Esophagus squamous epithelium (tissue), 5 donors: Measurements from ENCODE around the gene NLN. TPM values are rescaled to one million over a fixed set of nuclear protein-coding genes. Genes with fewer than 3 reads are reported as not detected.

Experiments used
- DNase-seq: peaks from one replicate; lab custom pipeline; 2025; lab: John Stamatoyannopoulos, UW
- H3K27ac ChIP-seq, 4 donors: fragments of 200-600 bp; sonication (generic); one replicate each; pipeline ENCODE4 v1.5.1; 2016 to 2019; ENCODE audit warnings: mild to moderate bottlenecking in 1 of 4
- H3K27me3 ChIP-seq, 4 donors: fragments of 200-600 bp; sonication (generic); 1 replicate in 3 of 4; 2 replicates in 1 of 4; pipeline versions ENCODE4 v1.5.1 to v1.6.0; 2017 to 2021; ENCODE audit warnings: antibody characterized with exemption in 1 of 4
- H3K36me3 ChIP-seq, 3 donors: fragments of 200-600 bp; sonication (generic); one replicate each; pipeline ENCODE4 v1.5.1; 2016 to 2019
- H3K4me1 ChIP-seq, 3 donors: fragments of 200-600 bp; sonication (generic); one replicate each; pipeline ENCODE4 v1.5.1; 2017 to 2019
- H3K4me3 ChIP-seq, 4 donors: fragments of 200-600 bp; sonication (generic); 1 replicate in 3 of 4; 2 replicates in 1 of 4; pipeline ENCODE4 v1.5.1; 2016 to 2019; ENCODE audit warnings: mild to moderate bottlenecking in 2 of 4, moderate library complexity in 1 of 4
- H3K9me3 ChIP-seq, 3 donors: fragments of 200-600 bp; sonication (generic); one replicate each; pipeline ENCODE4 v1.5.1; 2016 to 2019
- POLR2A ChIP-seq, 4 donors: fragments of 450-650 bp; IDR thresholded peaks; one replicate each; pipeline ENCODE4 v1.6.1; 2017; ENCODE audit warnings: antibody characterized with exemption in 4 of 4, mild to moderate bottlenecking in 4 of 4, moderate library complexity in 3 of 4
- WGBS, 2 donors: methylation state at CpG; one replicate each; pipeline ENCODE4 v1.1.5; 2018; 5-methylcytosine and 5-hydroxymethylcytosine counted together
- intact Hi-C: fragments of 100-400 bp; cut with DNase I; formaldehyde crosslinking; loops from one replicate; pipeline ENCODE4 v1.15.0; 2022
- total RNA-seq, 4 donors: library from RNA; depleted of rRNA; stranded (reverse); fragments of >200 nt; gene quantifications; one replicate each; pipeline ENCODE4 v1.1.0, GENCODE V29; 2016
- TF ChIP-seq, protein P1 (sequence below), 6 experiments: fragments of 450-650 bp in 4 of 6; fragments of 200-600 bp in 2 of 6; sonication (generic) in 2 of 6; IDR thresholded peaks; one replicate each; pipeline ENCODE4 v1.5.1; 2016 to 2019; ENCODE audit warnings: antibody characterized with exemption in 6 of 6, mild to moderate bottlenecking in 4 of 6, moderate library complexity in 4 of 6
- donor health status: DM: yes; HTN: yes; CAD: no.

NLN gene
- total RNA-seq, 4 donors from 2014 or later = 4.9 to 22.1 (median 19.2) TPM

DNA sequence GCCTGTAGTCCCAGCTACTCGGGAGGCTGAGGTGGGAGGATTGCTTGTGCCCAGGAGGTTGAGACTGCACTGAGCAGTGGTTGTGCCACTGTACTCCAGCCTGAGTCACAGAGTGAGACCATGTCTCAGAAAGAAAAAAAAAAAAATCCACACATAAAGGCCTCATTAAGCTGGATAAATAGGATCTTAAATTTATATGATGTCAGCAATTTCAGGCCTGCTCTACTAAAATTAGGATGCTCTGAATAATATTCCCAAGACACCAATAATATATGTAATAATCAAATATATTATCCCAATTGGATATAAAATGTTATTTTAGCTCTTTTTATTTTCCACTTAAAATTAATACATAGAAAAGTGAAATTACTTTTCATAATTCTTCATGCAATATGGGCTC, 43.6 kb downstream of the NLN start:
- Histone ChIP-seq H3K27me3 (no peaks in the 10 kb centered on the region), H3K4me3 (no peak overlapping the region), H3K9me3 (no peaks in the 10 kb centered on the region), H3K4me1 (no peaks in the 10 kb centered on the region), H3K27ac (no peak overlapping the region), H3K36me3 (peaks cover 0 to 23% (median 0%) of the 10 kb centered on the region in 3 donors)
- intact Hi-C loops = no loop called here
- 95 to 100% methylated on average over 1 of the region's 1 CpG for WGBS, 2 donors
- no peak for DNase-seq
- TF ChIP-seq, protein P1, sequence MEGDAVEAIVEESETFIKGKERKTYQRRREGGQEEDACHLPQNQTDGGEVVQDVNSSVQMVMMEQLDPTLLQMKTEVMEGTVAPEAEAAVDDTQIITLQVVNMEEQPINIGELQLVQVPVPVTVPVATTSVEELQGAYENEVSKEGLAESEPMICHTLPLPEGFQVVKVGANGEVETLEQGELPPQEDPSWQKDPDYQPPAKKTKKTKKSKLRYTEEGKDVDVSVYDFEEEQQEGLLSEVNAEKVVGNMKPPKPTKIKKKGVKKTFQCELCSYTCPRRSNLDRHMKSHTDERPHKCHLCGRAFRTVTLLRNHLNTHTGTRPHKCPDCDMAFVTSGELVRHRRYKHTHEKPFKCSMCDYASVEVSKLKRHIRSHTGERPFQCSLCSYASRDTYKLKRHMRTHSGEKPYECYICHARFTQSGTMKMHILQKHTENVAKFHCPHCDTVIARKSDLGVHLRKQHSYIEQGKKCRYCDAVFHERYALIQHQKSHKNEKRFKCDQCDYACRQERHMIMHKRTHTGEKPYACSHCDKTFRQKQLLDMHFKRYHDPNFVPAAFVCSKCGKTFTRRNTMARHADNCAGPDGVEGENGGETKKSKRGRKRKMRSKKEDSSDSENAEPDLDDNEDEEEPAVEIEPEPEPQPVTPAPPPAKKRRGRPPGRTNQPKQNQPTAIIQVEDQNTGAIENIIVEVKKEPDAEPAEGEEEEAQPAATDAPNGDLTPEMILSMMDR (IDR thresholded peaks at IDR 0.05) = no peak
- no peak for TF ChIP-seq POLR2A (IDR thresholded peaks at IDR 0.05)

DNA sequence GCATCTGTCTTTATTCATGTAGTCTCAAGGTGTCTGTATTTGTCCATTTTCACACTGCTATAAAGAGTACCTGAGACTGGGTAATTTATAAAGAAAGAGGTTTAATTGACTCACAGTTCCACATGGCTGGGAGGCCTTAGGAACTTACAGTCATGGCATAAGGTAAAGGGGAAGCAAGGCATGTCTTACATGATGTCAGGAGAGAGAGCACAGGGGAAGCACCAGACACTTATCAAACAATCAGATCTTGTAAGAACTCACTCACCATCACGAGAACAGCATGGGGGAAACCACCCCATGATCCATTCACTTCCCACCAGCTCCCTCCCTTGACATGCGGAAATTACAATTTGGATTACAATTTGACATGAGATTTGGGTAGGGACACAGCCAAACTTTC, 44.2 kb downstream of the NLN start:
- 81 to 88% methylated on average over 2 of the region's 2 CpGs for WGBS, 2 donors
- no peak for DNase-seq
- Histone ChIP-seq H3K36me3 (peaks cover 0 to 23% (median 0%) of the 10 kb centered on the region in 3 donors), H3K4me1 (no peaks in the 10 kb centered on the region), H3K4me3 (no peak overlapping the region), H3K27me3 (no peaks in the 10 kb centered on the region), H3K27ac (no peak overlapping the region), H3K9me3 (no peaks in the 10 kb centered on the region)
- intact Hi-C loops = no loop called here
- TF ChIP-seq POLR2A (IDR thresholded peaks at IDR 0.05) = no peak
- TF ChIP-seq, protein P1 (IDR thresholded peaks at IDR 0.05) = no peak

DNA sequence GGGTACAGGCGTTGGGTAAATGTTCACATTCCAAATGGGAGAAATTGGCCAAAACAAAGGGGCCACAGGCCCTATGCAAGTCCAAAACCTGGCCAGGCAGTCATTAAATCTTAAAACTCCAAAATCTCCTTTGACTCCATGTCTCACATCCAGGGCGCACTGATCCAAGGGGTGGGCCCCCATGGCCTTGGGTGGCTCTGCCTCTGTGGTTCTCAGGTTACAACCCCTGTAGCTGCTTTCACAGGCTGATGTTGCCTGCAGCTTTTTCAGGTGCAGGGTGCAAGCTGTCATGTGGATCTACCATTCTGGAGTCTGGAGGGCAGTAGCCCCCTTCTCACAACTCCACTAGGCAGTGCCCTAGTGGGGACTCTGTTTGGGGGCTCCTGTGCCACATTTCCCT, 44.8 kb downstream of the NLN start:
- 87 to 100% methylated on average over 2 of the region's 2 CpGs for WGBS, 2 donors
- Histone ChIP-seq H3K4me1 (no peaks in the 10 kb centered on the region), H3K27me3 (no peaks in the 10 kb centered on the region), H3K27ac (no peak overlapping the region), H3K9me3 (no peaks in the 10 kb centered on the region), H3K4me3 (no peak overlapping the region), H3K36me3 (peaks cover 0 to 23% (median 0%) of the 10 kb centered on the region in 3 donors)
- TF ChIP-seq POLR2A (IDR thresholded peaks at IDR 0.05) = no peak
- TF ChIP-seq, protein P1 (IDR thresholded peaks at IDR 0.05) = no peak
- no peak for DNase-seq
- intact Hi-C loops = no loop called here

DNA sequence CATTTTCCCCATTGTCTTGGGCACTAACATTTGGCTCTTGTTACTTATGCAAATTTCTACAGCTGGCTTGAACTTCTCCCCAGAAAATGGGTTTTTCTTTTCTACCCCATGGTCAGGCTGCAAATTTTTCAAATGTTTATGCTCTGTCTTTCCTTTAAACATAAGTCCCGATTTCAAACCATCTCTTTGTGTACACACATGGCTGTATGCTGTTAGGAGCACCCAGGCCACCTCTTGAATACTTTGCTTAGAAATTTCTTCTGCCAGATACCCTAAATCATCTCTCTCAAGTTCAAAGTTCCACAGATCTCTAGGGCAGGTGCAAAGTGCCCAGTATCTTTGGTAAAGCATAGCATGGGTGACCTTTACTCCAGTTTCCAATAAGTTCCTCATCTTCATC, 45.6 kb downstream of the NLN start:
- Histone ChIP-seq H3K36me3 (peaks cover 0 to 23% (median 0%) of the 10 kb centered on the region in 3 donors), H3K4me1 (no peaks in the 10 kb centered on the region)
- WGBS, 2 donors = 95 to 100% methylated on average over 1 of the region's 1 CpG

DNA sequence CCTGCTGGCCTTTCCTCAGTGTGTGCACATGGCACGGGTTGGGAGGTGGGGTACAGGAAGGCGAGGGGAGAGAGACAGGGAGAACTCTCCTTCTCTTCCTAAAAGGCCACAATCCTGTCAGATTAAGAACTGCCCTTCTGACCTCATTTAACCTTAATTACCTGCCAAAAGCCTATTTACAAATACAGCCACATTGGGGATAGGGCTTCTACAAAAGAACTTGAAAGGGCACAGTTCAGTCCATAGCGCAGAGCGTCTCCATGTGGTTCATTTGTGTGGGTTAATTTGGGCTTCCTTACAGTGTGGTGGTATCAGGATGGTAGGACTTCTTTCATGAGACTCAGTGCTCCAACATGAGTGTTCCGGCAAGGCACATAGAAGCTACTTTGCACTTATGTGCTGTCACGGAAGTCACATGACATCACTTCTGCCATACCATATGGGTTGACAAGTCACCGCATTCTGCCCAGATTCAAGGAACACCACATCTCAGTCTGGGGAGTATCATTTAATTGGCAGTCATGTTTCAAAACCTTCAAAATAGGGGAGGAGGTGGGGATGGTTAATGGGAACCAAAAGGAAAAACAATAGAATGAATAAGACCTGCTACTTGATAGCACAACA, 46.8 kb downstream of the NLN start:
- DNase-seq = no peak
- Histone ChIP-seq H3K9me3 (no peaks in the 10 kb centered on the region), H3K27ac (no peak overlapping the region), H3K4me3 (no peak overlapping the region), H3K36me3 (peaks cover 0 to 23% (median 0%) of the 10 kb centered on the region in 3 donors), H3K27me3 (no peaks in the 10 kb centered on the region), H3K4me1 (no peaks in the 10 kb centered on the region)
- intact Hi-C loops = no loop called here
- TF ChIP-seq, protein P1 (IDR thresholded peaks at IDR 0.05) = no peak
- no peak for TF ChIP-seq POLR2A (IDR thresholded peaks at IDR 0.05)
- WGBS, 2 donors = 93 to 94% methylated on average over 7 of the region's 7 CpGs

More for the DNA sequence above, 45.6 kb downstream of the NLN start:
- no peak overlapping the region for H3K27ac ChIP-seq
- no peak overlapping the region for H3K4me3 ChIP-seq
- no peaks in the 10 kb centered on the region for H3K27me3 ChIP-seq
- DNase-seq = no peak
- TF ChIP-seq POLR2A (IDR thresholded peaks at IDR 0.05) = no peak
- TF ChIP-seq, protein P1 (IDR thresholded peaks at IDR 0.05) = no peak
- intact Hi-C loops = no loop called here
- H3K9me3 ChIP-seq = no peaks in the 10 kb centered on the region
